GM12801 (cell line): ENCODE measurements around the gene ST3GAL3.

Source experiments
- TF ChIP-seq, protein P1 (sequence below): IDR thresholded peaks from one replicate; pipeline ENCODE4 v1.5.1; 2011; ENCODE audit warnings: control low read depth; ENCODE audit not compliant: insufficient read length; ENCODE audit errors: extremely low read depth

Gene ST3GAL3

DNA sequence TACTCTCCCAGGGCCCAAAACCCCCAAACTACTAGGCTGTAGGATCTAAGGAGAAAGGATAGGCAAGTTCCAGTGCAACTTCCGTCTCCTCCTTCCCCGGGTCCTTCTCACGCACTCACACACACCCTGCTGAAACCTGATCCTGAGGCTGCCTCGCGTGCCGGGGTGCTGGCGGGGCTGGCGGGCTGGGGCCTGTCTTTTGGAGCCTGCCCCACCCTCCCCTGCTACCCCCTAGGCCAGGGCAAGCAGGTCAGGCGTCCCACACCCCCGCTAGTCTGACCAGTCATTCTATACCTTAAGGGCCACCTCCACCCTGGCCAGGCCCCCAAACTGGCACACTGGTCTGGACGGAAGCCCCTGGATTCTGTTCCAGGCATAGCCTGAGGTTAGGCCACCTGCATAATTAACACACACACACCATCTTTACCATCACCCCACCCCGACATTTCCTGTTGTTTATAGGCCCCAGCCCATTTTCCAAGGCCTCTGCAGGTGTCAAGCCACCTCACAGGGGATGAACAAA, 178.0 kb downstream of the ST3GAL3 start:
- TF ChIP-seq, protein P1, sequence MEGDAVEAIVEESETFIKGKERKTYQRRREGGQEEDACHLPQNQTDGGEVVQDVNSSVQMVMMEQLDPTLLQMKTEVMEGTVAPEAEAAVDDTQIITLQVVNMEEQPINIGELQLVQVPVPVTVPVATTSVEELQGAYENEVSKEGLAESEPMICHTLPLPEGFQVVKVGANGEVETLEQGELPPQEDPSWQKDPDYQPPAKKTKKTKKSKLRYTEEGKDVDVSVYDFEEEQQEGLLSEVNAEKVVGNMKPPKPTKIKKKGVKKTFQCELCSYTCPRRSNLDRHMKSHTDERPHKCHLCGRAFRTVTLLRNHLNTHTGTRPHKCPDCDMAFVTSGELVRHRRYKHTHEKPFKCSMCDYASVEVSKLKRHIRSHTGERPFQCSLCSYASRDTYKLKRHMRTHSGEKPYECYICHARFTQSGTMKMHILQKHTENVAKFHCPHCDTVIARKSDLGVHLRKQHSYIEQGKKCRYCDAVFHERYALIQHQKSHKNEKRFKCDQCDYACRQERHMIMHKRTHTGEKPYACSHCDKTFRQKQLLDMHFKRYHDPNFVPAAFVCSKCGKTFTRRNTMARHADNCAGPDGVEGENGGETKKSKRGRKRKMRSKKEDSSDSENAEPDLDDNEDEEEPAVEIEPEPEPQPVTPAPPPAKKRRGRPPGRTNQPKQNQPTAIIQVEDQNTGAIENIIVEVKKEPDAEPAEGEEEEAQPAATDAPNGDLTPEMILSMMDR = no peak

DNA sequence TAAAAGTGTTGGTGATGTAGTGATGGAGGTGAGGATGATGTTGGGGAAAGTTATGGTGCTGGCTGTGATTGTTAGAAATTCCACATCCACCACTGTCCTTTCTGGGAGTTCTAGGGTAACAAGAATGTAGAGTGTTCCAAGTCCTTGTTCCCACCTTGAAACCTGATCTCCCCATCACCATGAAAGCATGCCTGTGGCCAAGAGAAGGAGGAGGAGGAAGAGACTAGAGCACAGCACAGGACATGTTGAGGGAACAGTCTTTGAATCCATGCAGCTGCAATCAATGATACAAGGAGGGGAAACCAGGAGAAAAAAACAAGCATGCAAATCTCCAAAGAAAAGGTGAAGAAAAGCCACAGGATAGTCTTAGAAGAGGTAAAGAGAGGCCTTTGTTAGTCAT, 180.4 kb downstream of the ST3GAL3 start:
- TF ChIP-seq, protein P1 = no peak

DNA sequence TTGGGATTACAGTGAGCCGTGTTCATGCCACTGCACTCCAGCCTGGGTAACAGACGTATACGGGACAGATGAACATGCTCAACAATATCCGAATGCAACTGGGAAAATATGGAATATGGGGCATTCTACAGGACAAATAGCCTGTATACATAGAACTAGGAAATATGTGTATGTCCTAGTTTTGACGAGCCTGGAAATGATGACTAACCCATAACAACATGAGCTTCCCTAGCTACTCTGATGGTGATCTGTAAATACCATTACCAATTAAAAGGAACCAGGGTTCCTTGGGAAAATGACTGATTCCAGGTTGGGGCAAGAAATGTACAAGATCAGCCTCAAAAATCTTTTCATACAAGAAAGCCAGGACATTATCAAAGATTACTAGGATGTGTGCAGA, 183.5 kb downstream of the ST3GAL3 start:
- TF ChIP-seq, protein P1 = no peak

DNA sequence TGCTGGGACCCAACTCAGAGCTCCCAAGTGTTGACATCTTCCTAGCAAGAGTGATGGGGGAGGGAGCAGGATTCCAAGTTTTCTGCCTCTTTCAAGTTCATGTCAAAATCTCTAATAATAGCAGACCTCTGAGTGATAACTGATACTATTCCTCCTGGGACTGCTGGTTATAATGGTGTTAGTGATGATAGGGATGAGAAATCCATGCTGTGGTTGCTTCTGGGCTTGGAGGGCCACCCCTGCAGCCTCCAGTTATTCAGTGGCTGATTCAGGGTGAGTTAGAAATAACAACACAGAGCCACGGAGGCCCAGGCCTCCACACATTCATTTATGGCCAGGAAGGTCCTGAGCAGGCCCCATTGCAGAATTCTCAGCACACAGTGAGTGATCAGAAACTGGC, 185.7 kb downstream of the ST3GAL3 start:
- TF ChIP-seq, protein P1 = no peak

DNA sequence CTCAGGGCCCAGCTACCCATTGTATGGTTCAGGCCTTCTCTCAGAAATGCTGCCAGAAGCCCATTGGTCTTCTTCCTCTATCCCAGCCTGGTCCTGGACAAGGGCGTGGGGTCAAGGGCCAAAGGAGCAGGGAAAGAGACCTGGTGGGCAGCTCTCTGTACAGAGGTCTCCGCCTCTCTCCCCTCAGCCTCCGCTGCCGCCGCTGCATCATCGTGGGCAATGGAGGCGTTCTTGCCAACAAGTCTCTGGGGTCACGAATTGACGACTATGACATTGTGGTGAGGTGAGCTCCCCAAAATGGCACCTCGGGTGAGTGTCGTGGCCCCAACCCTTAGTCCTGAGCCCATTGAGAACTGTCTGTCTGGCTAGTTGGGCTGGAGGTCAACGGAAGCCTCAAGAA, 191.6 kb downstream of the ST3GAL3 start:
- TF ChIP-seq, protein P1 = no peak

DNA sequence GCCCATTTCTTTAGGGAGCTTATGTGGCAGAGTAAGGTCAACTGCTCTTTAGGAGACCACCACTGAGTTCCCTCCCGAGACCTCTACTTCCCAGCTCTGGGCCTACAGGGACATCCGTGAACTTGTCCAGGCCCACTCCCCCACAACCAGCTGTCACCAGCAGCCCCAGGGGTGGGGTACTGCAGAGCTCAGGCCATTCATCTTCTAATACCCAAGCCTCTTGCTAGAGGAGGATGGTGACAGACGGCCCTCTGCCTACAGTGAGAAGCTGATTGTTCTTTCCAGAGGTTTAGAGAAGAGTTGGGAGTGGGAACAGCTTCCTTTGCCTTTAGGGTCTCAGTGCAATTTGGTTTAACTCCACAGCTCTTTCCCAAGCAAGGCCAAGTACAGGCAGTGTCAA, 193.1 kb downstream of the ST3GAL3 start:
- TF ChIP-seq, protein P1 = no peak

DNA sequence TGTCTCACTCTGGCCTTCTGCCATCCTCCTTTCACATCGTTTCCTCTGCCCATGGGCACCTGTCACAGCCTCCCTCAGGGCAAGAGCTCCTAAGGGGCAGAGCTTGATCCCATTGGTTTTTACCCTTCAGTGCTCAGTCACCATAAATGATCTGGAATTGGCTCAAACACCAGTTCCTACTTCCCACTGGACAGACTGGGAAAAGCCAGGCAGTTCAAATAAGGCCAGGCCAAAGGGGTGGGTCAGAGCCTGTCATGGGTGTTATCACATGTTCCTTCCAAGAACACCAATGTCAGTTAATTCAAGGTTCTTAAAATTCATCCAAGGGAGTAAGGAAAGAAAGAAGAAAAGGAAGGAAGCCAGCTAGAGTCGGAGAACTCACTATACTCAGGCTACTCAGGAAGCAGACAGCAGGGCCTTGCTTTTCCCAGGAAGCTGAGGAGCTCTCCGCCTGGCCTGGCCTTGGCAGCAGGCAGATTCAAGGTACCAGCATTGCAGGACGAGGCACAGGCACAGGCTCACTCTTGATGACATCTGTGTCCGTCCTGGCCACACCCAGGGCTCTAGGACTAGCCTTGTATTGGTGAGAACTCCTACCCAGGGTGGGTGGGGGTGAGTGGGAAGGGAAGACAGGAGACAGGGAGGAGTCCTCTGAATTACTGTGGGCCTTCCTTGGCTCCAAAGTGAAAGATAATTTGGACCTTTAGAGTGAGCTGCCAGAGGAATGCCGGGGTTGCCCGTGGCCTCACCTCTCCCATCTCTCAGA, 194.0 kb downstream of the ST3GAL3 start:
- TF ChIP-seq, protein P1 = no peak
